ENCODE results near the gene ADA.

Gene ADA

GRCh38 chr20:44624743-44625271, 26.7 kb downstream of the ADA start:
- DNase-seq (ENCODE audit: low spot score in 2 of 2) (no peak), ATAC-seq (replicated peaks; ENCODE audit: extremely low read depth, poor library complexity, severe bottlenecking) (no peak)
- peaks cover 22% of the 10 kb centered on the region for H3K36me3 Mint-ChIP-seq (ENCODE audit: insufficient read depth)
- H3K4me1 Mint-ChIP-seq, result peaks cover 22% of the 10 kb centered on the region
- H3K27ac Mint-ChIP-seq (ENCODE audit: low read depth), result peak overlapping the region; percentile 83
- H3K27me3 Mint-ChIP-seq, result no peaks in the 10 kb centered on the region
- no peak overlapping the region for H3K4me3 Mint-ChIP-seq
- H3K9me3 Mint-ChIP-seq, result no peaks in the 10 kb centered on the region

DNA sequence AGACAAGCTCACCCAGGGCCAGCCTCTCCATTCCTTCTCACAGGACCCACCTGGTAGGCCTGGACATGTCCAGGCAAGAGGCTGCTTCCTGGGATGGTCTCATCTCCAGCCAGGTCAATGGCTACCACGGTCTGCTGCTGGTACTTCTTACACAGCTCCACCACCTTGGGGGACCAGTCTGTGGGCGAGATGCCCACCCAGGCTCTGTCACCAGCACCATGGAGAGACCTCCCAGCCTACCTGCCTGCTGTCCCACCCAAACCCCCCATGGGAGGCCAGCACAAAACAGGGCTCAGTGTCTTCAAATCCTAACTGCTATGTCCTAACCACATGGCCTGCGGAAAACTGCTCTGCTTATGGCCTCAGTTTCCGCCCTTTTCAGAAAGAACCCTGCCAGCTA, 27.3 kb downstream of the ADA start:
- Mint-ChIP-seq H3K36me3 (ENCODE audit: insufficient read depth) (peaks cover 26% of the 10 kb centered on the region), H3K27me3 (no peaks in the 10 kb centered on the region), H3K4me1 (peaks cover 29% of the 10 kb centered on the region), H3K9me3 (no peaks in the 10 kb centered on the region), H3K27ac (ENCODE audit: low read depth) (no peak overlapping the region), H3K4me3 (no peak overlapping the region)
- DNase-seq (ENCODE audit: low spot score in 2 of 2) (no peak), ATAC-seq (replicated peaks; ENCODE audit: extremely low read depth, poor library complexity, severe bottlenecking) (no peak)

DNA sequence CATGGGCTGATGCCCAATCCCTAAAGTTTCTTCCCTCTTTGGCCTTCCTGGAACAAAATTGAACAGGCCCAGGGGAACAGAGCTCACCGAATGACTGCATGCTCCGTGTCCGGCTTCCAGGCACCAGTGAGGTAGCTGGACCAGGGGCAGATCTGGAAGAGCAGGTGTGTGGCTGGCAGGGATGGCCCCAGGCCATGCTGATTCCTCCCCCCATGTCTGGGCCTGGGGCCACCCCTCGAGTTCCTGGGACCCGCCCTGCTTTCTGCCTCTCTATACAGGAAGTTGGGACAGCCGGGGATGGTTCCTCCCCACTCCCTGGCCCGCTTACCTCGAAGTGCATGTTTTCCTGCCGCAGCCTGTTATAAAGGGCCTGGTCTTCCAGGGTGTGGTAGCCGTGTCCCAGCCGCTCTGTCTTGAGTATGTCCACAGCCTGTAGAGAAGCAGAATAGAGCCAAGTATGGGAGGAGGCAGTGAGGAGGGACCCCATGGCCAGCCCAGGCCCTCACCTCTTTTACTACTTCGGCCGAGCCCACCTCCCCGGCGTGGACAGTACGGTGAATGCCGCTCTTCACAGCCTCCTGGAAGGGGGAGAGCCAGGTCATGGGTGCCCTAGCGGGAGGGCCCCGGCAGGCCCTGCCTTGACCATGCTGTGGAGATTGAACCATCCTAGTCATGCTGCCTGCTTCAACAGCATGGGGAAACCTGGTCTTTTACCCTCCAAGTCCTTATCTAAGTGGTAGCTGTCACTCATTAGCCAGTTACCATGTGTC, 28.8 kb downstream of the ADA start:
- H3K27ac Mint-ChIP-seq (ENCODE audit: low read depth), result no peak overlapping the region
- no peak for DNase-seq (ENCODE audit: low spot score in 2 of 2)
- H3K9me3 Mint-ChIP-seq, result no peaks in the 10 kb centered on the region
- peaks cover 38% of the 10 kb centered on the region for H3K4me1 Mint-ChIP-seq
- H3K27me3 Mint-ChIP-seq, result no peaks in the 10 kb centered on the region
- peaks cover 24% of the 10 kb centered on the region for H3K36me3 Mint-ChIP-seq (ENCODE audit: insufficient read depth)
- no peak overlapping the region for H3K4me3 Mint-ChIP-seq
- ATAC-seq (replicated peaks; ENCODE audit: extremely low read depth, poor library complexity, severe bottlenecking), result no peak

DNA sequence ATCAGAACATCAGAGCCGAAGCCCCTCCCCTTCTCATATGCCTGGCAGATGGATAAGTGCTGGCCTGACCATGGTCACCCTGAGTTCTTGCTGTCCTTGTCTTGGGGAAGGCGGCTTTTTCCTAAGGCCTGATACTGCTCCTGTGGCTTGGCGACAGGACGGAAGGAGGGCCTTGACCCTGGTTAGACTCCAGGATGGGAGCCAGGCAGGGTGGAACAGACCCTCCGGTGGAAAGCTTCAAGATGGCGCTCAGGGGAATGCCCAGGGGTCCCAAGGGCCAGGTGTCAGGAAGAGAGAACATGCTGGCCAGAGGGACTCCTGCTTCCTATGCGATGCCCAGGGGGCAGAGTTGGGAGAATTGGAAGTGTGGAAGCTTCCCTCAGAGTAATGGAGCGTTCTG, 29.6 kb downstream of the ADA start:
- Mint-ChIP-seq H3K27ac (ENCODE audit: low read depth) (peak overlapping the region; percentile 16), H3K4me3 (no peak overlapping the region), H3K4me1 (peaks cover 31% of the 10 kb centered on the region), H3K36me3 (ENCODE audit: insufficient read depth) (peaks cover 24% of the 10 kb centered on the region), H3K27me3 (no peaks in the 10 kb centered on the region), H3K9me3 (no peaks in the 10 kb centered on the region)
- no peak for ATAC-seq (replicated peaks; ENCODE audit: extremely low read depth, poor library complexity, severe bottlenecking)
- DNase-seq (ENCODE audit: low spot score in 2 of 2), result no peak

- ATAC-seq (replicated peaks; ENCODE audit: extremely low read depth, poor library complexity, severe bottlenecking) (no peak), DNase-seq (ENCODE audit: low spot score in 2 of 2) (no peak)
- Mint-ChIP-seq H3K27me3 (no peaks in the 10 kb centered on the region), H3K4me3 (no peak overlapping the region), H3K4me1 (peaks cover 27% of the 10 kb centered on the region), H3K9me3 (no peaks in the 10 kb centered on the region), H3K36me3 (ENCODE audit: insufficient read depth) (peaks cover 24% of the 10 kb centered on the region), H3K27ac (ENCODE audit: low read depth) (peak overlapping the region; percentile 16)
Observed at GRCh38 chr20:44621325-44621724, 30.2 kb downstream of the ADA start.

- Mint-ChIP-seq H3K4me3 (no peak overlapping the region), H3K9me3 (no peaks in the 10 kb centered on the region), H3K36me3 (ENCODE audit: insufficient read depth) (peaks cover 25% of the 10 kb centered on the region), H3K27ac (ENCODE audit: low read depth) (peak overlapping the region; percentile 10), H3K4me1 (peaks cover 36% of the 10 kb centered on the region), H3K27me3 (no peaks in the 10 kb centered on the region)
- ATAC-seq (replicated peaks; ENCODE audit: extremely low read depth, poor library complexity, severe bottlenecking) (no peak), DNase-seq (ENCODE audit: low spot score in 2 of 2) (no peak)
Observed at GRCh38 chr20:44620030-44620429, 31.5 kb downstream of the ADA start.

DNA sequence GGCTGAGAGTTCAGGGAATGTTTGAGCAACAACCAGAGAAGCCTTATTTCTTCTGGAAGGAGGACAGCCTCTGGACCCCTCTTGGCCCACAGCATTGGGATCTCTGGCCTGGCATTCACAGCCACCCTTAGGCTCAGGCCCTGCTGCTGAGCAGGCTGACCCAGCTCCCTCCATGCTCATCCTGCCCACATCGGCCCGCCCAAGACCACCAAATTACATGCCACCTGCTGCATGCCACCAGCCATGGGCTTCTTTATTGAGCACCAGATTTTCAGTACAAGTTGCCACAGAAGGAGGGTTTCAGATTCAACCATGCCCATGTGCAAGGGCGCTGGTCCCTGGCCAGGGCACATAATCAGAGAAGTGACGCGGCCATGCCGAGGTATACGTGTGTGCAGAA, 32.2 kb downstream of the ADA start:
- H3K4me1 Mint-ChIP-seq, result peaks cover 36% of the 10 kb centered on the region
- peaks cover 27% of the 10 kb centered on the region for H3K36me3 Mint-ChIP-seq (ENCODE audit: insufficient read depth)
- peak overlapping the region; percentile 92 for H3K27ac Mint-ChIP-seq (ENCODE audit: low read depth)
- H3K4me3 Mint-ChIP-seq, result no peak overlapping the region
- H3K27me3 Mint-ChIP-seq, result no peaks in the 10 kb centered on the region
- no peaks in the 10 kb centered on the region for H3K9me3 Mint-ChIP-seq
- DNase-seq (ENCODE audit: low spot score in 2 of 2) (no peak), ATAC-seq (replicated peaks; ENCODE audit: extremely low read depth, poor library complexity, severe bottlenecking) (no peak)

GRCh38 chr20:44618318-44618731, 33.2 kb downstream of the ADA start:
- H3K4me3 Mint-ChIP-seq, result peak overlapping the region; percentile 18
- H3K36me3 Mint-ChIP-seq (ENCODE audit: insufficient read depth), result peaks cover 25% of the 10 kb centered on the region
- peak in 1 of 2 donors; percentile 16 for DNase-seq (ENCODE audit: low spot score in 2 of 2)
- H3K9me3 Mint-ChIP-seq, result no peaks in the 10 kb centered on the region
- H3K27me3 Mint-ChIP-seq, result no peaks in the 10 kb centered on the region
- peak overlapping the region; percentile 92 for H3K27ac Mint-ChIP-seq (ENCODE audit: low read depth)
- peaks cover 44% of the 10 kb centered on the region for H3K4me1 Mint-ChIP-seq
- peak; percentile 80 for ATAC-seq (replicated peaks; ENCODE audit: extremely low read depth, poor library complexity, severe bottlenecking)

- DNase-seq (ENCODE audit: low spot score in 2 of 2) (no peak), ATAC-seq (replicated peaks; ENCODE audit: extremely low read depth, poor library complexity, severe bottlenecking) (no peak)
- no peaks in the 10 kb centered on the region for H3K9me3 Mint-ChIP-seq
- H3K36me3 Mint-ChIP-seq (ENCODE audit: insufficient read depth), result peaks cover 13% of the 10 kb centered on the region
- peaks cover 44% of the 10 kb centered on the region for H3K4me1 Mint-ChIP-seq
- H3K4me3 Mint-ChIP-seq, result no peak overlapping the region
- H3K27me3 Mint-ChIP-seq, result no peaks in the 10 kb centered on the region
- peak overlapping the region; percentile 98 for H3K27ac Mint-ChIP-seq (ENCODE audit: low read depth)
Observed at GRCh38 chr20:44616604-44616964, 34.9 kb downstream of the ADA start.

DNA sequence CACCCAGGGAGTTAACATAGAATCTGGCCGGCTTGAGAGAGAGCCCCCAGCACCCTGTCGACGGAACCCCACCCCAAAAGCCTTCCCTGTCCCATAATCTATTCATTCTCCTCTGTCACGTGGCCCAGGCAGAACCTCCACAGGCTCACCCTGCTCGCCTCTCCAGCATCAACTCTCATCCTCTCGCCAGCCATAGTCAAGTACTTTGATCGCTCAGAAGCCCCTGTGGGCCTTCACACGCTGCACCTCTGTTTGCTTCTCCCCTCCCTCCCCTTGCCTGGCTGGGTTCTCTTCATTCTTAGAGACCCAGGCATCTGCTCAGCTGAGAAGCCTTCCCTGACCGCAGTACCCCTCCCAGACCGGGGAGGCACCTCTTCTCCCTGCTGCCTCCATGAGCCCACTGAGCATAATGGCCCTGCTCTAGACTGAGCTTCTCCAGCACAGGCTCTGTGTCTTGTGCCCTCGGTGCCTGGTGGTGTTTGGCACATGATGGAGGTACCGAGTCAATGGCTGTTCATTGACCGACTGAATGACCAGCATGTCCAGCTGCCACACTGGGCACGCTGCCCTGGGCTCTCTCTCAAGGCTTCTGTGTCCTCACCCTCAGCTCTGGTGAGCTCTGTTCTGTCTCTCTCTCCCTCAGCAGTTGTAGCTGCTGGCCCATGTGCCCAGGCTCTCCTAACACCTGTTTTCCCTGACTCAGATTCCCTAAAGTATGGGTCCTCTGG, 35.5 kb downstream of the ADA start:
- Mint-ChIP-seq H3K4me1 (peaks cover 50% of the 10 kb centered on the region), H3K27ac (ENCODE audit: low read depth) (peak overlapping the region; percentile 98), H3K36me3 (ENCODE audit: insufficient read depth) (peaks cover 13% of the 10 kb centered on the region), H3K4me3 (peak overlapping the region; percentile 18), H3K9me3 (no peaks in the 10 kb centered on the region), H3K27me3 (no peaks in the 10 kb centered on the region)
- DNase-seq (ENCODE audit: low spot score in 2 of 2) (no peak), ATAC-seq (replicated peaks; ENCODE audit: extremely low read depth, poor library complexity, severe bottlenecking) (no peak)

GRCh38 chr20:44615169-44615791, 36.2 kb downstream of the ADA start:
- H3K27me3 Mint-ChIP-seq, result no peaks in the 10 kb centered on the region
- peak overlapping the region; percentile 40 for H3K4me3 Mint-ChIP-seq
- H3K27ac Mint-ChIP-seq (ENCODE audit: low read depth), result peak overlapping the region; percentile 98
- DNase-seq (ENCODE audit: low spot score in 2 of 2) (no peak), ATAC-seq (replicated peaks; ENCODE audit: extremely low read depth, poor library complexity, severe bottlenecking) (no peak)
- H3K4me1 Mint-ChIP-seq, result peaks cover 54% of the 10 kb centered on the region
- peaks cover 17% of the 10 kb centered on the region for H3K36me3 Mint-ChIP-seq (ENCODE audit: insufficient read depth)
- no peaks in the 10 kb centered on the region for H3K9me3 Mint-ChIP-seq

DNA sequence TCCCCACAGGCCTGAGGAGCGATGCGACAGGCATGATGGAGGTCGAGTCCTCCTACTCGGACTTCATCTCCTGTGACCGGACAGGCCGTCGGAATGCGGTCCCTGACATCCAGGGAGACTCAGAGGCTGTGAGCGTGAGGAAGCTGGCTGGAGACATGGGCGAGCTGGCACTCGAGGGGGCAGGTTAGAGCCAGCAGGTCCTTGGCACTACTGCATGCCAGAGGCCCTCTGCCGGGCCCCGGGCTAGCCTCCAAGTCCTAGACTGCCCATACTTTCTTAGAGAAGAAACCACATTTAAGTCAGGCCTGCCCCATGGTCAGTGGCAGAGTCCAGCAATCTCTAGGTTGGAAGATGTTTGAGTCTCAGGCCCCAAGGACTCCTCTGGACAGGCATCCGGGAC, 37.0 kb downstream of the ADA start:
- no peak for ATAC-seq (replicated peaks; ENCODE audit: extremely low read depth, poor library complexity, severe bottlenecking)
- no peak for DNase-seq (ENCODE audit: low spot score in 2 of 2)
- H3K4me1 Mint-ChIP-seq, result peaks cover 57% of the 10 kb centered on the region
- H3K36me3 Mint-ChIP-seq (ENCODE audit: insufficient read depth), result peaks cover 17% of the 10 kb centered on the region
- H3K4me3 Mint-ChIP-seq, result no peak overlapping the region
- H3K27ac Mint-ChIP-seq (ENCODE audit: low read depth), result peak overlapping the region; percentile 98
- H3K27me3 Mint-ChIP-seq, result no peaks in the 10 kb centered on the region
- no peaks in the 10 kb centered on the region for H3K9me3 Mint-ChIP-seq

Data from central memory CD8-positive, alpha-beta T cell (primary cell).